PC-9 (cell line): ENCODE measurements around the gene SYT1. TPM values are rescaled to one million over a fixed set of nuclear protein-coding genes. Genes with fewer than 3 reads are reported as not detected.
A peak's percentile ranks its signal among the peaks of the same experiment; 100 is the strongest.

Source experiments
- BruUV-seq: library from RNA; stranded (reverse); fragments of 400-500 nt; replicated peaks from 2 replicates; lab custom pipeline; 2021; lab: Mats Ljungman, UMichigan
- CTCF ChIA-PET: fragments of 300-600 bp; sonication (Branson Sonifier 250); formaldehyde crosslinking; loops from one replicate; lab custom pipeline; 2022; ENCODE audit warnings: antibody characterized with exemption; lab: Charles Lee
- POLR2A ChIA-PET: fragments of 300-600 bp; sonication (Branson Sonifier 250); formaldehyde crosslinking; loops from one replicate; lab custom pipeline; 2022; ENCODE audit warnings: antibody characterized with exemption; ENCODE audit not compliant: unreplicated experiment; lab: Charles Lee
- DNase-seq, 2 experiments: peaks; one replicate each; pipeline versions ENCODE4 v3.0.0 to v3.0.0-alpha.2; 2015 to 2022; ENCODE audit warnings: mixed read lengths in 1 of 2
- H2AFZ ChIP-seq: fragments of 200-600 bp; sonication (generic); 2 replicates; pipeline ENCODE4 v1.8.1; 2017; ENCODE audit warnings: antibody characterized with exemption
- H3F3A ChIP-seq: fragments of 200-600 bp; sonication (generic); 2 replicates; pipeline ENCODE4 v1.8.1; 2017; ENCODE audit warnings: antibody characterized with exemption, mild to moderate bottlenecking, low read depth; ENCODE audit not compliant: insufficient read depth
- H3K27ac ChIP-seq: fragments of 200-600 bp; sonication (generic); 2 replicates; pipeline ENCODE4 v1.6.1; 2016; ENCODE audit warnings: mixed run types
- H3K27me3 ChIP-seq: fragments of 200-600 bp; sonication (generic); 2 replicates; pipeline ENCODE4 v1.6.1; 2016; ENCODE audit warnings: low read depth, mixed run types; ENCODE audit not compliant: insufficient read depth
- H3K36me3 ChIP-seq: fragments of 200-600 bp; sonication (generic); 2 replicates; pipeline ENCODE4 v1.6.1; 2016; ENCODE audit warnings: low read depth, mixed run types
- H3K4me1 ChIP-seq: fragments of 200-600 bp; sonication (generic); replicated peaks from 2 replicates; pipeline ENCODE4 v1.6.1; 2016; ENCODE audit warnings: mixed run types; ENCODE audit not compliant: insufficient read depth
- H3K4me2 ChIP-seq: fragments of 200-600 bp; sonication (generic); 2 replicates; pipeline ENCODE4 v1.6.1; 2017; ENCODE audit warnings: mixed run types
- H3K4me3 ChIP-seq: fragments of 200-600 bp; sonication (generic); 2 replicates; pipeline ENCODE4 v1.6.1; 2016; ENCODE audit warnings: mixed run types
- H3K79me2 ChIP-seq: fragments of 200-600 bp; sonication (generic); 2 replicates; pipeline ENCODE4 v1.6.1; 2017; ENCODE audit warnings: low read depth, mixed run types
- H3K9me2 ChIP-seq: fragments of 200-600 bp; sonication (generic); 2 replicates; pipeline ENCODE4 v1.8.1; 2017; ENCODE audit warnings: mild to moderate bottlenecking; ENCODE audit not compliant: insufficient read depth
- H3K9me3 ChIP-seq: fragments of 200-600 bp; sonication (generic); 2 replicates; pipeline ENCODE4 v1.8.1; 2016; ENCODE audit warnings: low read depth; ENCODE audit not compliant: insufficient read depth
- H4K20me1 ChIP-seq: fragments of 200-600 bp; sonication (generic); 2 replicates; pipeline ENCODE4 v1.8.1; 2017; ENCODE audit not compliant: insufficient read depth
- CTCF ChIP-seq: fragments of 200-600 bp; sonication (generic); conservative IDR thresholded peaks from 2 replicates; pipeline ENCODE4 v1.6.1; 2017; ENCODE audit warnings: mixed run types, antibody characterized with exemption, mild to moderate bottlenecking, moderate library complexity
- EZH2 ChIP-seq: fragments of 200-600 bp; sonication (generic); IDR thresholded peaks from 2 replicates; pipeline ENCODE4 v1.8.0; 2017; ENCODE audit warnings: antibody characterized with exemption, low read depth
- intact Hi-C: fragments of 100-400 bp; cut with micrococcal nuclease; formaldehyde crosslinking; loops from one replicate; pipeline ENCODE4 v1.10.0; 2022; ENCODE audit not compliant: unreplicated experiment
- total RNA-seq: library from RNA; stranded (reverse); gene quantifications from 2 replicates; pipeline ENCODE4 v1.2.3, GENCODE V29; 2021

The SYT1 gene
- total RNA-seq, 1 experiment from 2014 or later: 1.2 TPM

- Histone ChIP-seq H3K27ac (no peak overlapping the region), H3K9me2 (peaks cover 4% of the 10 kb centered on the region), H3K27me3 (no peaks in the 10 kb centered on the region), H3K4me2 (no peak overlapping the region), H3K4me3 (no peak overlapping the region), H3K79me2 (no peaks in the 10 kb centered on the region), H3K4me1 (0 out of 2 replicates have a peak, but pooled peaks cover 8% of the 10 kb centered on the region), H2AFZ (no peak overlapping the region), H3F3A (0 out of 2 replicates have a peak, but pooled peaks cover 6% of the 10 kb centered on the region), H3K9me3 (no peaks in the 10 kb centered on the region), H3K36me3 (no peaks in the 10 kb centered on the region), H4K20me1 (no peaks in the 10 kb centered on the region)
- TF ChIP-seq EZH2 (no peak), CTCF (no peak)
- POLR2A ChIA-PET: no interaction called here
- BruUV-seq: no TSS peak
- intact Hi-C loops: no loop called here
- DNase-seq: no peak
- CTCF ChIA-PET: interaction anchor here (0.6 kb wide), 1 partner anchor 49 kb away, joined by 3 read pairs; no protein-coding TSS in a partner anchor
Measured at GRCh38 chr12:79125358-79125757, 260.8 kb downstream of the SYT1 start.

DNA sequence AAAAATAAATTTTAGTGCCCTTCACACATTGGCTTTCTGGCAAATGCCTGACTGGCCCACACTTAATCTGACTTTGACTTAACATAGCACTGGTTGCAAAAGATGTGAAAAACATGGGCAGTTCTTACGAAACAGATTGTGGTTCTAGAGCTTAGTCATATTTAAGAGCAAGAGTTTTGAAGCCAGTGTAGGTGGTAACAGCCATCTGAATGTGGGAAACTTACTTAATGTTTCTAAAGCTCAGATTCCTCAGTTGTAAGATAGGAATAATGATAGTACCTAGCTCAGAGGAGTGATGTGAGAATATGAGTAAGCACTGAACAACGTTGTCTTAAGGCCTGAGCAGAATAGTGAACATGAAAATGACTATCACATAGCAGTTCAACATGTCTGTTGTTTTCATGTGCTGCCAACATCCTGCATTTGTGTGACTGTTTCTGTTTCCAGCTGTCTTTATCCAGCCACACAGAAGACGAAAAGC lies 262.7 kb downstream of the SYT1 start:
- ChIA-PET POLR2A (no interaction called here), CTCF (no interaction called here)
- no peak overlapping the region for H3K4me3 ChIP-seq
- H2AFZ ChIP-seq: peak overlapping the region; percentile 28; the same call in 1 of the 2 replicates
- no TSS peak for BruUV-seq
- H3K27me3 ChIP-seq: no peaks in the 10 kb centered on the region
- no peak overlapping the region for H3K4me2 ChIP-seq
- H3K4me1 ChIP-seq: 0 out of 2 replicates have a peak, but pooled peaks cover 8% of the 10 kb centered on the region
- intact Hi-C loops: no loop called here
- peak in 1 of 2 experiments; percentile 58 for DNase-seq
- H3F3A ChIP-seq: 0 out of 2 replicates have a peak, but pooled peaks cover 6% of the 10 kb centered on the region
- no peaks in the 10 kb centered on the region for H3K9me3 ChIP-seq
- TF ChIP-seq EZH2 (no peak), CTCF (no peak)
- H3K9me2 ChIP-seq: peaks cover 6% of the 10 kb centered on the region
- no peaks in the 10 kb centered on the region for H3K36me3 ChIP-seq
- H3K27ac ChIP-seq: no peak overlapping the region
- H4K20me1 ChIP-seq: no peaks in the 10 kb centered on the region
- no peaks in the 10 kb centered on the region for H3K79me2 ChIP-seq

GRCh38 chr12:79128956-79129355 lies 264.4 kb downstream of the SYT1 start:
- BruUV-seq: no TSS peak

More at GRCh38 chr12:79128956-79129355, 264.4 kb downstream of the SYT1 start:
- no peaks in the 10 kb centered on the region for H3K9me3 ChIP-seq
- H3F3A ChIP-seq: 0 out of 2 replicates have a peak, but pooled peaks cover 6% of the 10 kb centered on the region
- H3K27me3 ChIP-seq: no peaks in the 10 kb centered on the region
- H2AFZ ChIP-seq: no peak overlapping the region
- 0 out of 2 replicates have a peak, but pooled peaks cover 8% of the 10 kb centered on the region for H3K4me1 ChIP-seq
- no peaks in the 10 kb centered on the region for H4K20me1 ChIP-seq
- ChIA-PET CTCF (no interaction called here), POLR2A (no interaction called here)
- H3K4me3 ChIP-seq: no peak overlapping the region
- no peak overlapping the region for H3K4me2 ChIP-seq
- no peaks in the 10 kb centered on the region for H3K36me3 ChIP-seq
- H3K27ac ChIP-seq: no peak overlapping the region
- intact Hi-C loops: no loop called here
- TF ChIP-seq EZH2 (no peak), CTCF (no peak)
- DNase-seq: no peak
- H3K79me2 ChIP-seq: no peaks in the 10 kb centered on the region
- peaks cover 6% of the 10 kb centered on the region for H3K9me2 ChIP-seq
